HepG2 (cell line): ENCODE measurements around the gene MRPL20. TPM values are rescaled to one million over a fixed set of nuclear protein-coding genes. Genes with fewer than 3 reads are reported as not detected.

Source experiments
- AGO2 ChIP-seq: fragments of 200-400 bp; formaldehyde crosslinking; optimal IDR thresholded peaks from 2 replicates; pipeline ENCODE3; 2017; ENCODE audit warnings: mild to moderate bottlenecking, low read depth, low read length, moderate library complexity
- CSRNP1 ChIP-seq: sonication (generic); formaldehyde crosslinking; IDR thresholded peaks from 2 replicates; pipeline ENCODE4 v1.8.1; 2023; ENCODE audit warnings: mild to moderate bottlenecking, missing genetic modification reagents
- SMARCC2 ChIP-seq: fragments of 450-650 bp; IDR thresholded peaks from 2 replicates; pipeline ENCODE4 v1.6.1; 2017; ENCODE audit warnings: antibody characterized with exemption, mild to moderate bottlenecking
- TAF1 ChIP-seq: sonication (generic); formaldehyde crosslinking; IDR thresholded peaks from 2 replicates; pipeline ENCODE4 v1.4.0; 2020; ENCODE audit warnings: missing genetic modification reagents
- TBP ChIP-seq: sonication (generic); formaldehyde crosslinking; IDR thresholded peaks from 2 replicates; pipeline ENCODE4 v1.5.0; 2020; ENCODE audit warnings: missing genetic modification reagents
- ZNF160 ChIP-seq: sonication (generic); formaldehyde crosslinking; IDR thresholded peaks from 2 replicates; pipeline ENCODE4 v1.8.0; 2022; ENCODE audit warnings: mild to moderate bottlenecking, inconsistent platforms, missing genetic modification reagents
- ZNF235 ChIP-seq: sonication (generic); formaldehyde crosslinking; IDR thresholded peaks from 2 replicates; pipeline ENCODE4 v1.8.1; 2023; ENCODE audit warnings: mild to moderate bottlenecking, missing genetic modification reagents, borderline replicate concordance
- ZNF383 ChIP-seq: sonication (generic); formaldehyde crosslinking; IDR thresholded peaks from 2 replicates; pipeline ENCODE4 v1.4.0; 2020; ENCODE audit warnings: missing genetic modification reagents, mild to moderate bottlenecking, borderline replicate concordance
- polyA plus RNA-seq, 8 experiments: library from polyadenylated mRNA; depleted of rRNA in 3 of 8; stranded (reverse) in 7 of 8; unstranded in 1 of 8; fragments of >200 nt; fragmentation: Illumina TruSeq in 4 of 8; extraction: Trizol in 4 of 8; gene quantifications; 2 replicates each; pipeline versions ENCODE4 v1.2.1 to v1.2.3, GENCODE V29; 2011 to 2016; ENCODE audit warnings: low read depth in 4 of 8, missing spikeins in 1 of 8, mixed read lengths in 1 of 8; ENCODE audit not compliant: insufficient read depth in 1 of 8
- total RNA-seq, 5 experiments: library from RNA; depleted of rRNA; stranded (reverse); fragments of >200 nt; fragmentation: Illumina TruSeq; extraction: Trizol; gene quantifications; 2 replicates each; pipeline ENCODE4 v1.2.3, GENCODE V29; 2016; ENCODE audit warnings: low read depth in 1 of 5
- TF ChIP-seq, protein P1 (sequence below), 2 experiments: fragments of 450-650 bp in 1 of 2; sonication (generic) in 1 of 2; formaldehyde crosslinking in 1 of 2; IDR thresholded peaks; 2 replicates each; pipeline versions ENCODE4 v1.6.1 to v1.8.0; 2016 to 2022; ENCODE audit warnings: antibody characterized with exemption in 1 of 2, mild to moderate bottlenecking in 1 of 2, missing genetic modification reagents in 1 of 2
- TF ChIP-seq, protein P2 (sequence below): sonication (generic); formaldehyde crosslinking; IDR thresholded peaks from 2 replicates; pipeline ENCODE4 v1.5.0; 2020; ENCODE audit warnings: missing genetic modification reagents
- TF ChIP-seq, protein P3 (sequence below): sonication (generic); formaldehyde crosslinking; IDR thresholded peaks from 2 replicates; pipeline ENCODE4 v1.5.0; 2020; ENCODE audit warnings: missing genetic modification reagents
- TF ChIP-seq, protein P4 (sequence below): IDR thresholded peaks from 2 replicates; pipeline ENCODE4 v1.6.1; 2016; ENCODE audit warnings: control low read depth

Gene MRPL20
- total and polyA plus RNA-seq, 2 of the 13 experiments (the other 11 are each of a cell fraction or from before 2014, with no cell fraction given), result 59.2 to 127 TPM

- TF ChIP-seq, protein P1, sequence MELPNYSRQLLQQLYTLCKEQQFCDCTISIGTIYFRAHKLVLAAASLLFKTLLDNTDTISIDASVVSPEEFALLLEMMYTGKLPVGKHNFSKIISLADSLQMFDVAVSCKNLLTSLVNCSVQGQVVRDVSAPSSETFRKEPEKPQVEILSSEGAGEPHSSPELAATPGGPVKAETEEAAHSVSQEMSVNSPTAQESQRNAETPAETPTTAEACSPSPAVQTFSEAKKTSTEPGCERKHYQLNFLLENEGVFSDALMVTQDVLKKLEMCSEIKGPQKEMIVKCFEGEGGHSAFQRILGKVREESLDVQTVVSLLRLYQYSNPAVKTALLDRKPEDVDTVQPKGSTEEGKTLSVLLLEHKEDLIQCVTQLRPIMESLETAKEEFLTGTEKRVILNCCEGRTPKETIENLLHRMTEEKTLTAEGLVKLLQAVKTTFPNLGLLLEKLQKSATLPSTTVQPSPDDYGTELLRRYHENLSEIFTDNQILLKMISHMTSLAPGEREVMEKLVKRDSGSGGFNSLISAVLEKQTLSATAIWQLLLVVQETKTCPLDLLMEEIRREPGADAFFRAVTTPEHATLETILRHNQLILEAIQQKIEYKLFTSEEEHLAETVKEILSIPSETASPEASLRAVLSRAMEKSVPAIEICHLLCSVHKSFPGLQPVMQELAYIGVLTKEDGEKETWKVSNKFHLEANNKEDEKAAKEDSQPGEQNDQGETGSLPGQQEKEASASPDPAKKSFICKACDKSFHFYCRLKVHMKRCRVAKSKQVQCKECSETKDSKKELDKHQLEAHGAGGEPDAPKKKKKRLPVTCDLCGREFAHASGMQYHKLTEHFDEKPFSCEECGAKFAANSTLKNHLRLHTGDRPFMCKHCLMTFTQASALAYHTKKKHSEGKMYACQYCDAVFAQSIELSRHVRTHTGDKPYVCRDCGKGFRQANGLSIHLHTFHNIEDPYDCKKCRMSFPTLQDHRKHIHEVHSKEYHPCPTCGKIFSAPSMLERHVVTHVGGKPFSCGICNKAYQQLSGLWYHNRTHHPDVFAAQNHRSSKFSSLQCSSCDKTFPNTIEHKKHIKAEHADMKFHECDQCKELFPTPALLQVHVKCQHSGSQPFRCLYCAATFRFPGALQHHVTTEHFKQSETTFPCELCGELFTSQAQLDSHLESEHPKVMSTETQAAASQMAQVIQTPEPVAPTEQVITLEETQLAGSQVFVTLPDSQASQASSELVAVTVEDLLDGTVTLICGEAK (IDR thresholded peaks at IDR 0.05), result no peak
- TF ChIP-seq, protein P1 (CRISPR knock-in tag; IDR thresholded peaks at IDR 0.05), result no peak; the same call in 1 of the 2 replicates
- TF ChIP-seq TBP (CRISPR knock-in tag), result no peak
- TF ChIP-seq ZNF383 (CRISPR knock-in tag), result no peak
- no peak for TF ChIP-seq ZNF235 (CRISPR knock-in tag)
- TF ChIP-seq TAF1 (CRISPR knock-in tag), result peak; percentile 58; the same call in 1 of the 2 replicates
- peak; percentile 100 for TF ChIP-seq AGO2
- TF ChIP-seq ZNF160, result no peak
- TF ChIP-seq, protein P2, sequence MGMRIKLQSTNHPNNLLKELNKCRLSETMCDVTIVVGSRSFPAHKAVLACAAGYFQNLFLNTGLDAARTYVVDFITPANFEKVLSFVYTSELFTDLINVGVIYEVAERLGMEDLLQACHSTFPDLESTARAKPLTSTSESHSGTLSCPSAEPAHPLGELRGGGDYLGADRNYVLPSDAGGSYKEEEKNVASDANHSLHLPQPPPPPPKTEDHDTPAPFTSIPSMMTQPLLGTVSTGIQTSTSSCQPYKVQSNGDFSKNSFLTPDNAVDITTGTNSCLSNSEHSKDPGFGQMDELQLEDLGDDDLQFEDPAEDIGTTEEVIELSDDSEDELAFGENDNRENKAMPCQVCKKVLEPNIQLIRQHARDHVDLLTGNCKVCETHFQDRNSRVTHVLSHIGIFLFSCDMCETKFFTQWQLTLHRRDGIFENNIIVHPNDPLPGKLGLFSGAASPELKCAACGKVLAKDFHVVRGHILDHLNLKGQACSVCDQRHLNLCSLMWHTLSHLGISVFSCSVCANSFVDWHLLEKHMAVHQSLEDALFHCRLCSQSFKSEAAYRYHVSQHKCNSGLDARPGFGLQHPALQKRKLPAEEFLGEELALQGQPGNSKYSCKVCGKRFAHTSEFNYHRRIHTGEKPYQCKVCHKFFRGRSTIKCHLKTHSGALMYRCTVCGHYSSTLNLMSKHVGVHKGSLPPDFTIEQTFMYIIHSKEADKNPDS (CRISPR knock-in tag), result no peak
- TF ChIP-seq SMARCC2, result no peak
- peak; percentile 33; the same call in 1 of the 2 replicates for TF ChIP-seq CSRNP1 (CRISPR knock-in tag)
- TF ChIP-seq, protein P3, sequence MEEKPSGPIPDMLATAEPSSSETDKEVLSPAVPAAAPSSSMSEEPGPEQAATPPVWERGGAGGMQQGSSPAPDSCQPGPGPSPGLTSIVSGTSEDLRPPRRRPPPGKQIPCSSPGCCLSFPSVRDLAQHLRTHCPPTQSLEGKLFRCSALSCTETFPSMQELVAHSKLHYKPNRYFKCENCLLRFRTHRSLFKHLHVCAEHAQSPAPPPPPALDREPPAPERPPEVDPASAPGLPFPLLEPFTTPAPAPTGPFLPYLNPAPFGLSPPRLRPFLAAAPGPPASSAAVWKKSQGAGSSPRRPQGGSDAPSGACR (CRISPR knock-in tag), result no peak; the same call in 1 of the 2 replicates
- TF ChIP-seq, protein P4, sequence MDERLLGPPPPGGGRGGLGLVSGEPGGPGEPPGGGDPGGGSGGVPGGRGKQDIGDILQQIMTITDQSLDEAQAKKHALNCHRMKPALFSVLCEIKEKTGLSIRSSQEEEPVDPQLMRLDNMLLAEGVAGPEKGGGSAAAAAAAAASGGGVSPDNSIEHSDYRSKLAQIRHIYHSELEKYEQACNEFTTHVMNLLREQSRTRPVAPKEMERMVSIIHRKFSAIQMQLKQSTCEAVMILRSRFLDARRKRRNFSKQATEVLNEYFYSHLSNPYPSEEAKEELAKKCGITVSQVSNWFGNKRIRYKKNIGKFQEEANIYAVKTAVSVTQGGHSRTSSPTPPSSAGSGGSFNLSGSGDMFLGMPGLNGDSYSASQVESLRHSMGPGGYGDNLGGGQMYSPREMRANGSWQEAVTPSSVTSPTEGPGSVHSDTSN (CRISPR knock-in tag), result no peak
Measured at GRCh38 chr1:1430114-1430982, 23.3 kb upstream of the MRPL20 start (continued).
